ENCODE measurements around the gene RDH8. TPM values are rescaled to one million over a fixed set of nuclear protein-coding genes. Genes with fewer than 3 reads are reported as not detected.

Gene RDH8, protein sequence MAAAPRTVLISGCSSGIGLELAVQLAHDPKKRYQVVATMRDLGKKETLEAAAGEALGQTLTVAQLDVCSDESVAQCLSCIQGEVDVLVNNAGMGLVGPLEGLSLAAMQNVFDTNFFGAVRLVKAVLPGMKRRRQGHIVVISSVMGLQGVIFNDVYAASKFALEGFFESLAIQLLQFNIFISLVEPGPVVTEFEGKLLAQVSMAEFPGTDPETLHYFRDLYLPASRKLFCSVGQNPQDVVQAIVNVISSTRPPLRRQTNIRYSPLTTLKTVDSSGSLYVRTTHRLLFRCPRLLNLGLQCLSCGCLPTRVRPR
- total RNA-seq (not detected in 2 replicates), polyA plus RNA-seq (not detected in 2 replicates), polyA minus RNA-seq (not detected in 2 replicates), Bru-seq, nascent RNA (not detected), BruChase-seq, experiment 1, labeled RNA remaining after a 6-hour chase (not detected), BruChase-seq, experiment 2, labeled RNA remaining after a 2-hour chase (not detected)
- not detected in 2 replicates for polyA plus RNA-seq (2011; cell fraction: cytosol; rRNA removed)
- not detected in 2 replicates for polyA plus RNA-seq (2011; cell fraction: nucleus; rRNA removed)
- polyA plus RNA-seq (2012), result not detected in 2 replicates
- polyA minus RNA-seq (2011; cell fraction: cytosol; rRNA and poly(A)+ RNA removed), result not detected
- polyA minus RNA-seq (2011; cell fraction: nucleus; rRNA and poly(A)+ RNA removed), result not detected in 2 replicates
- long read RNA-seq, result 0 reads

DNA sequence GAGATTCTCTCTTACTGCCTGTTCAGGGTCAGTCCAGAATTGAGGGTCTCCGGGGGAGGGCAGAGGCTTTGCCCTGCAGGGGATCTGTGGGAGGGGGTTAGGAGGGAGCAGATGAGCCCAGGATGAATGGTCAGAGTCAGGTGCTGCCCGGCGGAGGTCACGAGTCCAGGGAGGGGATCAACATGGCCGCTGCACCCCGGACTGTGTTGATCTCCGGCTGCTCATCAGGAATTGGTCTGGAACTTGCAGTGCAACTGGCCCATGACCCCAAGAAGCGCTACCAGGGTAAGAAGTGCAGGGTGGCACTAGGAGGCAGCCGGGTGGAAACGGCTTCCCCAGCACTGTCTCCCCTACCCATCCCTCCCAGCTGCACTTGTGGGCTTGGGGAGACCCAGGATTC, at the start of gene RDH8:
Gene RDH8 (plus strand): TSS at position 168 of the 400 bp plus-strand sequence. CDS start 15 bp downstream, at position 183.
- CTCF ChIA-PET, result no interaction called here
- dilution Hi-C loops (cut with MboI; ENCODE audit: extremely low pct_ligation_motif_present, low sequenced_read_pairs), result no loop called here
- TF ChIP-seq JUN (IDR thresholded peaks at IDR 0.05; ENCODE audit: borderline replicate concordance, insufficient read depth, insufficient read length, low read depth), result no peak
- TF ChIP-seq, protein P1, sequence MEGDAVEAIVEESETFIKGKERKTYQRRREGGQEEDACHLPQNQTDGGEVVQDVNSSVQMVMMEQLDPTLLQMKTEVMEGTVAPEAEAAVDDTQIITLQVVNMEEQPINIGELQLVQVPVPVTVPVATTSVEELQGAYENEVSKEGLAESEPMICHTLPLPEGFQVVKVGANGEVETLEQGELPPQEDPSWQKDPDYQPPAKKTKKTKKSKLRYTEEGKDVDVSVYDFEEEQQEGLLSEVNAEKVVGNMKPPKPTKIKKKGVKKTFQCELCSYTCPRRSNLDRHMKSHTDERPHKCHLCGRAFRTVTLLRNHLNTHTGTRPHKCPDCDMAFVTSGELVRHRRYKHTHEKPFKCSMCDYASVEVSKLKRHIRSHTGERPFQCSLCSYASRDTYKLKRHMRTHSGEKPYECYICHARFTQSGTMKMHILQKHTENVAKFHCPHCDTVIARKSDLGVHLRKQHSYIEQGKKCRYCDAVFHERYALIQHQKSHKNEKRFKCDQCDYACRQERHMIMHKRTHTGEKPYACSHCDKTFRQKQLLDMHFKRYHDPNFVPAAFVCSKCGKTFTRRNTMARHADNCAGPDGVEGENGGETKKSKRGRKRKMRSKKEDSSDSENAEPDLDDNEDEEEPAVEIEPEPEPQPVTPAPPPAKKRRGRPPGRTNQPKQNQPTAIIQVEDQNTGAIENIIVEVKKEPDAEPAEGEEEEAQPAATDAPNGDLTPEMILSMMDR (IDR thresholded peaks at IDR 0.05; ENCODE audit: extremely low read depth in 1 of 2, insufficient read depth in 1 of 2, low read depth in 1 of 2, low read length in 2 of 2), result no peak
- no peak for TF ChIP-seq MYC (IDR thresholded peaks at IDR 0.05; ENCODE audit: low read depth, low read length)
- TF ChIP-seq FOS (IDR thresholded peaks at IDR 0.05; ENCODE audit: borderline replicate concordance, insufficient read depth, low read length), result no peak
- TF ChIP-seq, protein P2, sequence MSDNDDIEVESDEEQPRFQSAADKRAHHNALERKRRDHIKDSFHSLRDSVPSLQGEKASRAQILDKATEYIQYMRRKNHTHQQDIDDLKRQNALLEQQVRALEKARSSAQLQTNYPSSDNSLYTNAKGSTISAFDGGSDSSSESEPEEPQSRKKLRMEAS (IDR thresholded peaks at IDR 0.05; ENCODE audit: insufficient read depth, insufficient read length), result no peak
- no peak for TF ChIP-seq POLR2AphosphoS5 (IDR thresholded peaks at IDR 0.05; ENCODE audit: insufficient read depth, low read depth, low read length)
- TF ChIP-seq EZH2 (IDR thresholded peaks at IDR 0.05; ENCODE audit: borderline replicate concordance, low read depth, low read length, severe bottlenecking), result no peak
- TF ChIP-seq GATA2 (IDR thresholded peaks at IDR 0.05; ENCODE audit: insufficient read depth, insufficient read length, low read depth, low read length), result no peak
- no peak for TF ChIP-seq POLR2A (IDR thresholded peaks at IDR 0.05; ENCODE audit: low read depth, low read length)

More for the DNA sequence above, at the start of gene RDH8:
- no TSS peak for BruUV-seq (replicated peaks)
- H3K27me3 ChIP-seq (ENCODE audit: control insufficient read depth in 2 of 2, insufficient read depth in 2 of 2, low read length in 2 of 2), result peaks cover 2 to 3% of the 10 kb centered on the region in 2 experiments
- no peak within 1 kb of the TSS for H3K9ac ChIP-seq (replicated peaks; ENCODE audit: extremely low read depth, insufficient read depth, low read length)
- no peaks in the 10 kb centered on the region for H3K9me1 ChIP-seq (replicated peaks; ENCODE audit: control insufficient read depth, extremely low read depth, insufficient read depth, low read length)
- no peak for DNase-seq (ENCODE audit: low read depth, low spot score)
- POLR2A ChIA-PET, result no interaction called here
- H3K4me3 ChIP-seq (replicated peaks in 1 of 3; ENCODE audit: insufficient read depth in 1 of 3, low read depth in 1 of 3, low read length in 3 of 3), result no peak within 1 kb of the TSS
- H3K27ac ChIP-seq (ENCODE audit: insufficient read depth, low read depth, low read length), result no peak within 1 kb of the TSS
- H3K79me2 ChIP-seq (ENCODE audit: control insufficient read depth, insufficient read depth, low read length), result no peaks in the 10 kb centered on the region
- intact Hi-C loops (cut with micrococcal nuclease), result no loop called here
- H3K4me2 ChIP-seq (ENCODE audit: insufficient read depth, low read length), result no peak within 1 kb of the TSS
- H3K36me3 ChIP-seq (ENCODE audit: control insufficient read depth in 2 of 2, extremely low read depth in 1 of 2, insufficient read depth in 2 of 2, low read length in 2 of 2), result no peaks in the 10 kb centered on the region
- no peak within 1 kb of the TSS for H2AFZ ChIP-seq (ENCODE audit: low read depth, low read length)
- H3K9me3 ChIP-seq (replicated peaks; ENCODE audit: control insufficient read depth, insufficient read depth, low read length), result no peaks in the 10 kb centered on the region
- no peak for FAIRE-seq
- peaks cover 4% of the 10 kb centered on the region for H3K4me1 ChIP-seq (ENCODE audit: control insufficient read depth, extremely low read depth, insufficient read depth, low read length)
- H4K20me1 ChIP-seq (replicated peaks; ENCODE audit: control insufficient read depth, extremely low read depth, insufficient read depth, low read length), result no peaks in the 10 kb centered on the region

All from endothelial cell of umbilical vein (primary cell).